Measurements from ENCODE around the gene FSTL3.

Gene FSTL3

GRCh38 chr19:710767-711166 is 34.6 kb downstream of the FSTL3 start:
- H3K27me3 ChIP-seq (ENCODE audit: control insufficient read depth in 1 of 2, insufficient read depth in 2 of 2, low read length in 2 of 2): peaks cover 3 to 16% of the 10 kb centered on the region in 2 donors
- peaks cover 2 to 6% of the 10 kb centered on the region in 2 donors for H3K9me3 ChIP-seq (ENCODE audit: control insufficient read depth in 1 of 2, low read length in 2 of 2)
- no peak overlapping the region for H3K9ac ChIP-seq (ENCODE audit: low read depth in 1 of 2, low read length in 2 of 2)
- no peak overlapping the region for H3K4me3 ChIP-seq (ENCODE audit: low read depth in 1 of 2, low read length in 2 of 2)
- H3K27ac ChIP-seq (ENCODE audit: low read depth, low read length): no peak overlapping the region
- H3K4me1 ChIP-seq (ENCODE audit: control insufficient read depth in 1 of 2, insufficient read depth in 2 of 2, low read length in 2 of 2): no peaks in the 10 kb centered on the region
- no peaks in the 10 kb centered on the region for H3K36me3 ChIP-seq (ENCODE audit: control insufficient read depth in 1 of 2, insufficient read depth in 2 of 2, low read length in 2 of 2)

- Histone ChIP-seq H3K9ac (ENCODE audit: low read depth in 1 of 2, low read length in 2 of 2) (no peak overlapping the region), H3K27me3 (ENCODE audit: control insufficient read depth in 1 of 2, insufficient read depth in 2 of 2, low read length in 2 of 2) (peaks cover 3 to 16% of the 10 kb centered on the region in 2 donors), H3K4me1 (ENCODE audit: control insufficient read depth in 1 of 2, insufficient read depth in 2 of 2, low read length in 2 of 2) (no peaks in the 10 kb centered on the region), H3K4me3 (ENCODE audit: low read depth in 1 of 2, low read length in 2 of 2) (no peak overlapping the region), H3K27ac (ENCODE audit: low read depth, low read length) (no peak overlapping the region), H3K9me3 (ENCODE audit: control insufficient read depth in 1 of 2, low read length in 2 of 2) (peaks cover 2 to 7% of the 10 kb centered on the region in 2 donors), H3K36me3 (ENCODE audit: control insufficient read depth in 1 of 2, insufficient read depth in 2 of 2, low read length in 2 of 2) (no peaks in the 10 kb centered on the region)
These were observed 35.1 kb downstream of the FSTL3 start for GRCh38 chr19:711254-711653.

GRCh38 chr19:715347-715746 is 39.2 kb downstream of the FSTL3 start:
- Histone ChIP-seq H3K4me3 (ENCODE audit: low read depth in 1 of 2, low read length in 2 of 2) (no peak overlapping the region), H3K27ac (ENCODE audit: low read depth, low read length) (no peak overlapping the region), H3K36me3 (ENCODE audit: control insufficient read depth in 1 of 2, insufficient read depth in 2 of 2, low read length in 2 of 2) (no peaks in the 10 kb centered on the region), H3K9ac (ENCODE audit: low read depth in 1 of 2, low read length in 2 of 2) (no peak overlapping the region), H3K27me3 (ENCODE audit: control insufficient read depth in 1 of 2, insufficient read depth in 2 of 2, low read length in 2 of 2) (peaks cover 3 to 20% of the 10 kb centered on the region in 2 donors), H3K9me3 (ENCODE audit: control insufficient read depth in 1 of 2, low read length in 2 of 2) (peaks cover 0 to 7% of the 10 kb centered on the region in 2 donors), H3K4me1 (ENCODE audit: control insufficient read depth in 1 of 2, insufficient read depth in 2 of 2, low read length in 2 of 2) (no peaks in the 10 kb centered on the region)

- H3K36me3 ChIP-seq (ENCODE audit: control insufficient read depth in 1 of 2, insufficient read depth in 2 of 2, low read length in 2 of 2): no peaks in the 10 kb centered on the region
- H3K4me3 ChIP-seq (ENCODE audit: low read depth in 1 of 2, low read length in 2 of 2): no peak overlapping the region
- H3K4me1 ChIP-seq (ENCODE audit: control insufficient read depth in 1 of 2, insufficient read depth in 2 of 2, low read length in 2 of 2): no peaks in the 10 kb centered on the region
- peaks cover 0 to 7% of the 10 kb centered on the region in 2 donors for H3K9me3 ChIP-seq (ENCODE audit: control insufficient read depth in 1 of 2, low read length in 2 of 2)
- H3K9ac ChIP-seq (ENCODE audit: low read depth in 1 of 2, low read length in 2 of 2): no peak overlapping the region
- no peak overlapping the region for H3K27ac ChIP-seq (ENCODE audit: low read depth, low read length)
- H3K27me3 ChIP-seq (ENCODE audit: control insufficient read depth in 1 of 2, insufficient read depth in 2 of 2, low read length in 2 of 2): peaks cover 0 to 17% of the 10 kb centered on the region in 2 donors
These were observed 42.2 kb downstream of the FSTL3 start for GRCh38 chr19:718251-718951.

GRCh38 chr19:718991-719512 is 42.9 kb downstream of the FSTL3 start:
- Histone ChIP-seq H3K27me3 (ENCODE audit: control insufficient read depth in 1 of 2, insufficient read depth in 2 of 2, low read length in 2 of 2) (peaks cover 0 to 17% of the 10 kb centered on the region in 2 donors), H3K4me3 (ENCODE audit: low read depth in 1 of 2, low read length in 2 of 2) (no peak overlapping the region), H3K4me1 (ENCODE audit: control insufficient read depth in 1 of 2, insufficient read depth in 2 of 2, low read length in 2 of 2) (no peaks in the 10 kb centered on the region), H3K27ac (ENCODE audit: low read depth, low read length) (peak overlapping the region; percentile 10), H3K9ac (ENCODE audit: low read depth in 1 of 2, low read length in 2 of 2) (no peak overlapping the region), H3K36me3 (ENCODE audit: control insufficient read depth in 1 of 2, insufficient read depth in 2 of 2, low read length in 2 of 2) (no peaks in the 10 kb centered on the region), H3K9me3 (ENCODE audit: control insufficient read depth in 1 of 2, low read length in 2 of 2) (peaks cover 0 to 7% of the 10 kb centered on the region in 2 donors)

GRCh38 chr19:719636-720344 is 43.6 kb downstream of the FSTL3 start:
- Histone ChIP-seq H3K27ac (ENCODE audit: low read depth, low read length) (no peak overlapping the region), H3K9ac (ENCODE audit: low read depth in 1 of 2, low read length in 2 of 2) (no peak overlapping the region), H3K9me3 (ENCODE audit: control insufficient read depth in 1 of 2, low read length in 2 of 2) (peaks cover 0 to 7% of the 10 kb centered on the region in 2 donors), H3K36me3 (ENCODE audit: control insufficient read depth in 1 of 2, insufficient read depth in 2 of 2, low read length in 2 of 2) (no peaks in the 10 kb centered on the region), H3K27me3 (ENCODE audit: control insufficient read depth in 1 of 2, insufficient read depth in 2 of 2, low read length in 2 of 2) (peaks cover 0 to 17% of the 10 kb centered on the region in 2 donors), H3K4me1 (ENCODE audit: control insufficient read depth in 1 of 2, insufficient read depth in 2 of 2, low read length in 2 of 2) (no peaks in the 10 kb centered on the region), H3K4me3 (ENCODE audit: low read depth in 1 of 2, low read length in 2 of 2) (no peak overlapping the region)

GRCh38 chr19:720345-721160 is 44.4 kb downstream of the FSTL3 start:
- H3K9me3 ChIP-seq (ENCODE audit: control insufficient read depth in 1 of 2, low read length in 2 of 2): peaks cover 0 to 3% of the 10 kb centered on the region in 2 donors
- no peaks in the 10 kb centered on the region for H3K4me1 ChIP-seq (ENCODE audit: control insufficient read depth in 1 of 2, insufficient read depth in 2 of 2, low read length in 2 of 2)
- no peak overlapping the region for H3K27ac ChIP-seq (ENCODE audit: low read depth, low read length)
- peaks cover 0 to 17% of the 10 kb centered on the region in 2 donors for H3K27me3 ChIP-seq (ENCODE audit: control insufficient read depth in 1 of 2, insufficient read depth in 2 of 2, low read length in 2 of 2)
- H3K9ac ChIP-seq (ENCODE audit: low read depth in 1 of 2, low read length in 2 of 2): no peak overlapping the region
- H3K4me3 ChIP-seq (ENCODE audit: low read depth in 1 of 2, low read length in 2 of 2): no peak overlapping the region
- H3K36me3 ChIP-seq (ENCODE audit: control insufficient read depth in 1 of 2, insufficient read depth in 2 of 2, low read length in 2 of 2): no peaks in the 10 kb centered on the region

- Histone ChIP-seq H3K27ac (ENCODE audit: low read depth, low read length) (no peak overlapping the region), H3K9me3 (ENCODE audit: control insufficient read depth in 1 of 2, low read length in 2 of 2) (no peaks in the 10 kb centered on the region), H3K4me1 (ENCODE audit: control insufficient read depth in 1 of 2, insufficient read depth in 2 of 2, low read length in 2 of 2) (no peaks in the 10 kb centered on the region), H3K9ac (ENCODE audit: low read depth in 1 of 2, low read length in 2 of 2) (no peak overlapping the region), H3K27me3 (ENCODE audit: control insufficient read depth in 1 of 2, insufficient read depth in 2 of 2, low read length in 2 of 2) (peaks cover 0 to 15% of the 10 kb centered on the region in 2 donors), H3K4me3 (ENCODE audit: low read depth in 1 of 2, low read length in 2 of 2) (no peak overlapping the region), H3K36me3 (ENCODE audit: control insufficient read depth in 1 of 2, insufficient read depth in 2 of 2, low read length in 2 of 2) (no peaks in the 10 kb centered on the region)
These were observed 46.4 kb downstream of the FSTL3 start for GRCh38 chr19:722553-723101.

GRCh38 chr19:723247-723646 is 47.1 kb downstream of the FSTL3 start:
- H3K36me3 ChIP-seq (ENCODE audit: control insufficient read depth in 1 of 2, insufficient read depth in 2 of 2, low read length in 2 of 2): no peaks in the 10 kb centered on the region
- H3K27ac ChIP-seq (ENCODE audit: low read depth, low read length): no peak overlapping the region
- H3K4me1 ChIP-seq (ENCODE audit: control insufficient read depth in 1 of 2, insufficient read depth in 2 of 2, low read length in 2 of 2): no peaks in the 10 kb centered on the region

More at GRCh38 chr19:723247-723646, 47.1 kb downstream of the FSTL3 start:
- H3K27me3 ChIP-seq (ENCODE audit: control insufficient read depth in 1 of 2, insufficient read depth in 2 of 2, low read length in 2 of 2): peaks cover 0 to 13% of the 10 kb centered on the region in 2 donors
- no peaks in the 10 kb centered on the region for H3K9me3 ChIP-seq (ENCODE audit: control insufficient read depth in 1 of 2, low read length in 2 of 2)
- no peak overlapping the region for H3K9ac ChIP-seq (ENCODE audit: low read depth in 1 of 2, low read length in 2 of 2)
- H3K4me3 ChIP-seq (ENCODE audit: low read depth in 1 of 2, low read length in 2 of 2): no peak overlapping the region
